ENCODE data around the gene NFASC.

DNA sequence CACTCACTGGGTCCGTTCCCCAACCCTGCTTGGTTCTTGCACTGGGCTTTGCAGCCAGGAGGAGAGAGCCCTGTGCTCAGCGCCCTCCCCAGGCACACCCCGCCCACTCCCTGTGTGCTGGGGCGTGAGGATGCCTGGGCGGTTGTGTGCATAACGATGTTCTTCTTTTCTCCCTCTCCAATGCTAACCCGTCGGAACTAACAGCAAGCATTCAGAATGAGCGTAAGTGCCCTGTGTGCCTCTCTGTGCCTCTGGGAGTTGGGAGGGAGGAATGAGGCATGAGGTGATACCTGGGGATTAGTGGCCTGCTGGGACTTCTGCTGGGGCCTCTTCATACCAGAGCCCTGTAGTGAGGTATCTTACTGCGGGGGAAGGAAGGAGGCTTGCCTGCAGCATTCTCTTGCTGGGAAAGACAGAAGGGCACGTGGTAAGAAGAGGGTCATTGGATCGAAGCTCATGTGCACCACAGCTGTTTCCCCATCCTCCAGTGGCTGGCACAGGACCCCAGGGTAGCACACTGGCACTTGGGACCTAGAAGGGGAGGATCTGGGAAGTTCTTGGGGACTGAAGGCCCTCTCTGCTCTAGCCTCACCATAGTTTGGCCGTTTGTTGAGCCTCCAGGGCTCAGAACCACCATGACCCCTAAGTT is 79.8 kb downstream of the NFASC start:
- TF ChIP-seq, protein P1, sequence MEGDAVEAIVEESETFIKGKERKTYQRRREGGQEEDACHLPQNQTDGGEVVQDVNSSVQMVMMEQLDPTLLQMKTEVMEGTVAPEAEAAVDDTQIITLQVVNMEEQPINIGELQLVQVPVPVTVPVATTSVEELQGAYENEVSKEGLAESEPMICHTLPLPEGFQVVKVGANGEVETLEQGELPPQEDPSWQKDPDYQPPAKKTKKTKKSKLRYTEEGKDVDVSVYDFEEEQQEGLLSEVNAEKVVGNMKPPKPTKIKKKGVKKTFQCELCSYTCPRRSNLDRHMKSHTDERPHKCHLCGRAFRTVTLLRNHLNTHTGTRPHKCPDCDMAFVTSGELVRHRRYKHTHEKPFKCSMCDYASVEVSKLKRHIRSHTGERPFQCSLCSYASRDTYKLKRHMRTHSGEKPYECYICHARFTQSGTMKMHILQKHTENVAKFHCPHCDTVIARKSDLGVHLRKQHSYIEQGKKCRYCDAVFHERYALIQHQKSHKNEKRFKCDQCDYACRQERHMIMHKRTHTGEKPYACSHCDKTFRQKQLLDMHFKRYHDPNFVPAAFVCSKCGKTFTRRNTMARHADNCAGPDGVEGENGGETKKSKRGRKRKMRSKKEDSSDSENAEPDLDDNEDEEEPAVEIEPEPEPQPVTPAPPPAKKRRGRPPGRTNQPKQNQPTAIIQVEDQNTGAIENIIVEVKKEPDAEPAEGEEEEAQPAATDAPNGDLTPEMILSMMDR (IDR thresholded peaks at IDR 0.05), result no peak
- no peak for TF ChIP-seq POLR2A (IDR thresholded peaks at IDR 0.05)
